Amygdala (tissue), 56 donors: ENCODE data around the gene ADK.

ENCODE experiments used
- DNase-seq, 56 donors: peaks; one replicate each; lab custom pipeline; 2025; lab: John Stamatoyannopoulos, UW

ADK gene

DNA sequence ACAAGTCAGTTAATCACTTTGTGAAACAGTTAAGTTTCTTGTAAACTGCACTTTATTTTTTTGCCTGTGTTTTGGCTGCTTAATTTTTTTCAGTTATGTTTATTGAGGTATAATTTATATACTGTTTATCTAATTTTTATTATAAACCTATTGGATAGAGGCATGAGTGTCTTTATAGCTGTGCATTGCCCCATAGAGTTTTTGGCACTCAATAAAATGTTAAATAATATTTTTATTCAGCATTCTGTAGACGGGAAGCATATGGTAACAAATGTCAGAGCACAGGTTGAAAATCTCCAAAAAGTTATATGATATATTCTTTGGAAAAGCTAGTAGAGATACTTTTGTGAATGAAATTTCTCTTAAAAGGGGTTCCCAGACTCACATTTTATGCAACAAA is 431.5 kb downstream of the ADK start:
- no peak for DNase-seq

DNA sequence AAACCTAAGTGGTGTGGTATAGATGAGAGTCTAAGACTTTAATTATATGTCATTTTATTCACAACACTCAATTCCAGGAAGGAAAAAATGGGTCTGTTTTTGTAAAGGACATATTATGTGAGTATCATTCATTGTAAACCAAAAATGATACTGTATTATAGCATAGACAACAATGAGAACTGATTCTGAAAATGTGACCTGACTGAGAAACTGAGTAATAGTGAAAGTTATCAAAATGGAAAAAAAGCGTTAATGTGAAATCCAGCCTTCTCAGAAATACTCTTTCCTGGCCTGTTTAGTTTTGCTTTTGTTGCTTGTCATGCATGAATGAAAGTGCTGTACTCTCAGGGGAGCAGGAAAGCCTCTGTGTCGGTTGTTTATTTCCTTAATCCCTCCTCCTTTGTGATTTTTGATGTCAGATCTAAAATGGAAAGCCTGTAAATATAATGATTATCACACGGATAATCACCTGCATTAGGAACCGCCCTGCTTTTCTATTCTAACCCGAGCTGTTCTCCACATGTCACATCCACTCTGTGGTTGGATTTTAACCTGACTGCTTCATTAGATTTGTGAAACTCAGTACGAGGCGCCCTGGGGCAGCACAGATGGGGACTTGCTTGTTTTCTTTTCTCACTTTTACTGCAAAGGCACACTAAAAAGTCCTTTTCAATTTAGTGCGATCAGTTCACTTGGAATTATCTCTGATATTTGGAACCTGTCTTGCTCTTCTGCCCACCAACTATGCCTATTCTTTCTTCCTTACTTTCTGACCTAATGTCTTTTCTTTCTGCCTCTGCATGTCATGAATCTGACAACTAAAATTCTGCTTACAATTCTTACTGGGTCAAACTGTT is 434.4 kb downstream of the ADK start:
- DNase-seq: peak in 6 of 56 donors; percentile 1 to 21 (median 1)

DNA sequence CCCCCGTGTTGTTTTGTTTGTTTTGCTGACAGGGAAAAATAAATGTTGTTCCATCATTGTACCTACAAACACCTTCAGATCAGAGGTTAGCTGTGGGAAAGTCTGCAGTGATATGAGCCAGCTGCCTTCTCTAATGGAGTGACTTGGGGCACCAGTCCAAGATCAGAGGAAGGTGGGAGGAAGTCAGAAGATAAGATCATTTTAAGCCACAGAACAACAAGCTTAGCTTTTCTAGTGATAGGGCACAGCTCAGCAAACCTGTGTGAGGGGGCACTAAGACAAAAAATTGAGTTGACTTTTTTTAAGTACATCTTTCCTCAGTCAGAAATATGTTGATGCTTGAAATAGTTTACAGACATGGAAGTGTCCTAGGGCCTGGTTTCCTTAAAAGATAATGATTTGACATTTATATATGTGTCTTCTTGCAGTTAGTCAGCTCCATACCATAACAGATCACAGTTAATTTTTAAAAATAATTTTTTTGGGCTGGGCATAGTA is 435.1 kb downstream of the ADK start:
- DNase-seq: no peak

GRCh38 chr10:74587109-74587854 is 436.3 kb downstream of the ADK start:
- DNase-seq: no peak

DNA sequence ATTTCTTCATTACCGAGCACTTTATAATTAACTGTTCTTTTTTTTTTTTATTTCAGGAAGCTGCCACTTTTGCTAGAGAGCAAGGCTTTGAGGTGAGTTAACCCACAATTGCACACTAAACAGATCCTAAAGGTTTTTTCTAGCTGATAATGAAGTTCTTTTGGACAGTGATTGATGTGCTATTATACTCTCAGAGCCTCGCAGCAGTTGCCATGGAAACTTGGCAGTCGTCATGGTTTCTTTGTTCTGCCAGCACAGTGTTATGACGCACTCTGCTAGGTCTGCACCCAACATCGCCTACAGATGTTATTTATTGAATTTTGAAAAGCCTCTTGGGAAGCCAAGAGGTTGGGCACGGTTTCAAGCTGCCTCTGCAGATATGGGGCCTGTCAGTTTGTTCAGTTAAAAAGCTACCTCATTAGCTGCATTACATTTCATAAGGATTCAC is 438.2 kb downstream of the ADK start:
- peak in 52 of 56 donors; percentile 4 to 91 (median 58) for DNase-seq

GRCh38 chr10:74589851-74590250 is 438.8 kb downstream of the ADK start:
- DNase-seq: no peak

DNA sequence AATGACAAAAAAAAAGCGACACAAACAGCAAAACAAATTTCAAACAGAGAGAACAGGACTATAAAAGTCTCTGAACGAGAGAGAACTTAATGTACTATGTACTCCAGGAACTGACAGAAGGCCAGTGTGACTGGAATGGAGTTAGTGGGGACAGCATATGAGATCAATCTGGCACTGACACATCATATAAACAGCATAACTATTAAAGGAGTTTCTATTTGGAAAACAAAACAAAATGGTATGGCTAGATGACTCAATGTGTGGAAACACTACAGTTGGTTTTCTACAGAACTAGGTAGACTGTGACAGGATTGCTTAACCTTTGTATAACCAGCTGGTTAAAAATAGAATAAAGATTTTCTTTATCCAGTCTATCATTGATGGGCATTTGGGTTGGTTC is 442.4 kb downstream of the ADK start:
- no peak for DNase-seq

DNA sequence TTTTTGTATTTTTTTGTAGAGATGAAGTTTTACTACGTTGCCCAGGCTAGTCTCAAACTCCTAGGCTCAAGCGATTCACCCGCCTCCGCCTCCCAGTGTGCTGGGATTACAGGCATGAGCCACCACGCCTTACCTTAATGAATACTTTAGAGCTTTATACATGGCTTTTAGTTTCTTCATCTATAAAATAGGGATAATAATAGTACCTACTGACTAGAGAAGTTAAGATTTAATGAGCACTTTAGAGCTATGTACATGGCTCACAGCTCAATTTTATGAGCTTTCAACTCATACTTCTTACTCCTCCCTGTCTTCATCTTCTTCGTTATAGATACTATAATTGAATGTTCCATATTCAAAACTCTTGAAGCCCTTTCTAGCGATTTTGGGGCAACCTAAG is 445.7 kb downstream of the ADK start:
- DNase-seq: no peak

DNA sequence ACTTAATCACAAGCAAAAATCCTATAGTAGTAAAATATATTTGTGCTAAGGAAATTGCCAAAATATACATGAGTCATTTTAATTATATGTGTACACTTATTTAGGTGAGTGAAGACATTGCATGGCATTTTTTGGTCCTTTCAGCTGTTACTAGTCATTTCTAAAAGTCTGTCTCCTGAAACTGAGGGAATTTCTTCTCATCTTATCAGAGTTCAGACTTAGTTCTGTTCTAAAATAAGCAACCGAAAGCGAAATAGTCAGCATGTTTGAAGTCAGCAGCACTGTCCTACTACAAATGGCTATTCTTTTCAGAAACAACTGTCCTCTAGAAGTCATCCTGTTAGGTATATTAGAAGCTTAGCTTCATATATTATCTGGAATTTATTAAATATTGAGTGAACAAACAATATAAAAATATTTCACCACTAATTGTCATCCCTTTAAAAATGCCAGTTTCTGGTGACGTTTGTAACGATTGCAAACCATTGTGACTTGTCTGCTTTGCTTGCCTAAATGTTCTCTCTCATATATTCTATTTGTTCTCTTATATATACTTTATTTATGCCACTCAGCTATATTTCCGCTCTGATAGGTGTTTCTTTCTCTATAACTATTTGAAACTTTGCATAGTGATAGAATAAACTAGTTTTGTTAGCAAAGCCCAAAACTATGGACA is 448.0 kb downstream of the ADK start:
- DNase-seq: no peak

GRCh38 chr10:74599672-74600071 is 448.7 kb downstream of the ADK start:
- DNase-seq: no peak

DNA sequence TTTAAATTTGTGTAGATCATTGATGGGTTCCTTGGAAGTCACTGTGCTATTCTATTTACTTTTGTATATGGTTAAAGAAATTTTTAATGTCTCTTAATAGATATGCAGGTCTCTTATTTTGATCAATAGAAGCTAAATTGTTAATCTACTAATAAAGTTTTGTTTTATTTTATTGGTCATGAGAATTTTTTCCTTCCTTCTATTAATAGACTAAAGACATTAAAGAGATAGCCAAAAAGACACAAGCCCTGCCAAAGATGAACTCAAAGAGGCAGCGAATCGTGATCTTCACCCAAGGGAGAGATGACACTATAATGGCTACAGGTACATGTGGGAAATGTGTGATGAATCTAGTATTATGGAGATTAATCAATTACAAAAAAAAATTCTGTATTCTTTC is 449.1 kb downstream of the ADK start:
- no peak for DNase-seq

DNA sequence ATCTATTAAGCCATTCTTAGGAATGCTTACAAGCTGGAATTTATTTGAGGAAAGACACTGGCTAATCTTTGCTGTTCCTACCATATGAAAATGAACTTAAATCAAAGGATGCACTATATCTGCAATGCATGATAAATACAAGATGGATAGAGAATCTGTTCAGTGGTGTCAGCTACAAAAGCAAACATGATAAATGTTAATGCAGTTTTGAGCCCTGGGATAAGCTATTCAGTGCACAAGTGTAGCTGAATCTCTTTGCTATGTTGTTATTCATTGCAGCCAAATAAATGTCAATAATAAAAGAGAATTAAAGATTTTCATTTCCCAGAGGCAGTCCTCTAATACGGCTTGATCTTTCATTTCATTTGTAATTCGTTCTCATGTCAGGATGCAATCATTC is 451.6 kb downstream of the ADK start:
- no peak for DNase-seq

GRCh38 chr10:74610299-74610698 is 459.3 kb downstream of the ADK start:
- no peak for DNase-seq

DNA sequence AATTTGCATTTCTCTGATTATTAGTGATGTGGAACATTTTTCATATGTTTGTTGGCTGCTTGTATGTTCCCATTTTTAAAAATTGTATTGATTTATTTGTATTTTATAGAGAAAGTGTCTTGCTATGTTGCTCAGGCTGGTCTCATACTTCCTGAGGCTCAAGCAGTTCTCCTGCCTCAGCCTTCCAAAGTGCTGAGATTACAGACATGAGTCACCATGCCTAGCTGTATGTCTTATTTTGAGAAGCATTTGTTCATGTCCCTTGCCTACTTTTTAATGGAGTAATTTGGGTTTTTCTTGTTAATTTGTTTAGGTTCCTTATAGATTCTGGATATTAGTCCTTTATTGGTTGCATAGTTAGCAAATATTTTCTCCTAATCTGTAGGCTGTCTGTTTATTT is 461.2 kb downstream of the ADK start:
- no peak for DNase-seq

DNA sequence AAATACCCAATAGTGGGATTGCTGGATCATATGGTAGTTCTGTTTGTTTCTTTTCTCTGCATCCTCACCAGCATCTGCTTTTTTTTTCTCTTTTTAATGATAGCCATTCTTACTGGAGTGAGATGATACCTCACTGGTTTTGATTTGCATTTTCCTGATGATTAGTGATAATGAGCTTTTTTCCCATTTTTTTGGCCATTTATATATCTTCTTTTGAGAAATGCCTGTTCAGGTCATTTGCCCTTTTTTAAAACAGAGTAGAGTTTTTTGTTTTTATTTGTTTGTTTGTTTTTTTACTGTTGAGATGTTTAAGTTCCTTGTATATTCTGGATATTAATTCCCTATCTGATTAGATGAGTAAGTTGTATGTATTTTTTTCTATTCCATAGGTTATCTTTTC is 469.6 kb downstream of the ADK start:
- no peak for DNase-seq

DNA sequence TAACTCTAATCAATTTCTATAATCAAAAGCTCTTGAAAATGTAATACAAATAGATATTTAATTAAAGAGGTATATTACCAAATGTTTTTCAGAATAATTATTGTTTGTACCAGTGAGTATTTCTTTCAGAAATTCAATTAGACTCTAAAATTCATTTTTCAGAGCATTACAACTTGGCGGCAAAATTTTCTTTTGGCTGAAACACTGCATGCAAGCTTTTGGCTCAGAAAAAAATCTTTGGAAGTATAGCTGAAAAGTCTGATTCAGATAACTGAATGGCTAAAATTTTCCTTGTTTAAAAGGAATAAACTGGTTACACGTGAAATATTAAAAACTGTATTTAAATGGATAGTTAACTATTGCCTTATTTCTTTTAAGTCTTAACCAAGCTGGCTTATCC is 472.8 kb downstream of the ADK start:
- no peak for DNase-seq

DNA sequence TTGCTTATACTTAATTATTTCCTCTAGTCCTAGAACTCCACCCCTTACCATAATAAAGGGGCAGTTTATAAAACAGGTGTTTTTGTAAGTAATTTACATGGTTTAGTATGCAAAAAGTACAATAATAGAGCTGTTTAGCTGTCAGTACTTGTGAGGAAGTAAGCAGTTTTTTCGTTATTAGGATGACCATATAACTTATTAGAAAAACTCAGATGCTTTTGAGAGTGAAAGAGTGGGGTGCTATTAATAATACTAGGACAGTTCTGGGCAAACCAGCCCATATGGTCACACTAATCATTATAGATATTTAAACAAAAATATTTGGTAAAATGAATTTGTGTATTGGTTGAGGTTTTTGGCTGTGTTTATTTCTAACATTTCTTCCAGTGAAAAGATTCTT is 473.5 kb downstream of the ADK start:
- no peak for DNase-seq

- DNase-seq: no peak
Observed at GRCh38 chr10:74628136-74628535, 477.1 kb downstream of the ADK start.

DNA sequence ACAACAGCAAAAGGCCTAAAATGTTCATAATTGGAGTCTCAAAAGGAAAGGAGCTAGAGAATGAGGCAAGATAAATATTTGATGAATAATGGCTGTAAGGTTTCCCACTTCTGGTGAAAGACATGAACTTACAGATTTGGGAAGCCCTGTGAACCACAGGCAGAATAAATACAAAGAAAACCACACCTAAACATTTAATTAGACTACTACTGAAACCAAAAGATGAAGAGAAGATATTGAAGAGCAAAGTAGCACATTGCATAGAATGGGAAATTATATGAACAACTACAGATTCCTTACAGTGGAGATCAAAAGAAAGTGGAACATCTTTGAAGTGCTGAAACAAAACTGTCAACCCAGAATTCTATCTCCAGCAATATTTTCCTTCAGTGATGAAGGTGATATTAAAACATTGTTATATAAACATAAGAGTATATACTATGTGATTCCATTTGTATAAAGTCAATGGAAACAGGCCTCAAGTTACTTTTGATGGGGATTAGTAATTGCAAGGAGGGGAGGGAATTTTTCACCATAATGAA is 484.0 kb downstream of the ADK start:
- DNase-seq: no peak

DNA sequence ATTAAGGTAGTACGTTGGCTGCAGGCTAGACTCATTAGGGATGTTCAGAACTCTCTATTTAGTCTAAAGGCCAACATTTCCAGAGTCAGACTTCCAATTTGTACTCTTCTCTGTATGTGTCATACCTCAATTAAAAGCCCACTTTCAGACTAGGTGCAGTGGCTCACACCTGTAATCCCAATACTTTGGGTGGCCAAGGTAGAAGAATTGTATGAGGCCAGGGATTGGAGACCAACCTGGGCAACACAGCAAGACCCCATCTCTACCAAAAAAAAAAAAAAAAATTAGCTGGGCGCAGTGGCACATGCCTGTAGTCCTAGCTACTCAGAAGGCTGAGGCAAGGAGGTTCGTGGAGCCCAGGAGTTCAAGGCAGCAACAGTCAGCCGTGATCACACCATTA is 484.6 kb downstream of the ADK start:
- no peak for DNase-seq

- no peak for DNase-seq
Observed at GRCh38 chr10:74637685-74638084, 486.7 kb downstream of the ADK start.
